Right kidney (tissue), 1 donor: ENCODE data around the gene PRKCE.
"Not testable (repeated sequence)": the region's sequence is repeated elsewhere in the genome, so short reads cannot be mapped to it uniquely, and the experiment has no call there.

ENCODE experiments used
- DNase-seq: peaks from one replicate; pipeline ENCODE4 v3.0.0-alpha.2; 2016

Gene PRKCE

DNA sequence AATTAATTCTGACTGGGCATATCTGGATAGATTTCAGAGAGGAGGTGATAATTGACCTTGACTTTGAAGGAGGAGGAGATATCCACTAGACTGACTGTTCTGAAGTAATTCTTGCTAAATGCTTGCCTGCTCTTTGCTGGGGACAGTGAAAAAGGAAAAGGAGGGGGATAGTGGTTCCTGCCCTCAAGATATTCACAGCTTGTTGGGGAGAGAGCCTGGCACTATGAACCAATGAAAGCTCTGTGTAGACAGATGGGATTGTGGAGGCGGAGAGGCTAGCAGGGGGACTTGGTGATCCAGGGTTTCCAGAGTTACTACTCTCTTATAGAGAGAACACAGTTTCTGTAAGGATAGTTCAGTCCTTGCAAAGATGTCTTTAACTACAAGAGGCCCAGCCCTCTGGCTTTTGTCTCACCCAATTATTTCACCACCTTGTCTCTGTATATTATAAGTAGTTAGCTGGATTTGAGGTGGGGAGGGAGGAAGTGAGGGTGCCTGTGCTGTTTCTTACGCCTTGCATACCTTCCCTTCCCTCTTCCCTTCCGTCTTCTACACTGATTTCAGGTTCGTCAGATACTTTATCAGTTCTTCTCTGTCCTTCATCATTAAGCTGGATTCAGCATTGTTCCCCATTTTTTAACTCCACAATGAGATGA, 190.4 kb downstream of the PRKCE start:
- DNase-seq: no peak

- DNase-seq: no peak
Measured at GRCh38 chr2:45843136-45843535, 191.7 kb downstream of the PRKCE start.

- DNase-seq: no peak
Measured at GRCh38 chr2:45844796-45845457, 193.5 kb downstream of the PRKCE start.

GRCh38 chr2:45845566-45845965, 194.1 kb downstream of the PRKCE start:
- DNase-seq: no peak

DNA sequence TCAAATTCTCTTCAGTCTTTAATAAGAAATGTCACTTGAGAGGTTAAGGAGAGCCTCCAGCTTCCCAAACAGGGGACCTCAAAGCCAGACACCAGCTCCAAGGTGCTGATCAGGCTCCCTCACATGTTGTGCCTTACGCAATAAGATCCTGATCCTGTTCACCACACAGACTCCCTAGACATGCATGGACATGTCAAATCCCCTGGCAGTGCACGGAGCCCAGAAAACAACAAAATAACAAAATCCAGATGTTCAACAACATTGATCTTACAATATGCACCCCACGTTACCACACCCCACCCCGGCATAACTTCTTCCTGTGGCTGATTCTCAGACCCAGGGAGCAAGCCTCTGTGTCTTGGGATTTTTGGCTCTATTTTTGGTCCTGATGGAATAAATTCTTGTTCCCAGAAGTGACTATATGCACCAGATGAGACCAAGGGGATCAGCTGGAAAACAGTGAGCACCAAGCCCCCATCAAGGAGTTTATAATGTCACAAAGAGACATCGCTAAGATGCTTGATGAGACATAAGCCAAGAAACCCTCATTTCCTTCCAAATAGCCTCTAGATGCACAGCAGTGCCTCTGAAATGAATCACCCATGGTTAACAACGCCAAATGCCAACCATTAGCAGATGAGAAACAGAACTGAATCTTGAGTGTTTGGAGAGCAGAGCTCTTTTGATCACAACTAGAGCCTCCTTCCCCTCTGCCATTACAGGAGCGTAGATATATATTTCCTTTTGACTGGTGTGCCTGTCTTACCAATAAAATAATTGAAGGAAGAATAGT, 198.2 kb downstream of the PRKCE start:
- DNase-seq: no peak

- no peak for DNase-seq
Measured at GRCh38 chr2:45850558-45850957, 199.1 kb downstream of the PRKCE start.

DNA sequence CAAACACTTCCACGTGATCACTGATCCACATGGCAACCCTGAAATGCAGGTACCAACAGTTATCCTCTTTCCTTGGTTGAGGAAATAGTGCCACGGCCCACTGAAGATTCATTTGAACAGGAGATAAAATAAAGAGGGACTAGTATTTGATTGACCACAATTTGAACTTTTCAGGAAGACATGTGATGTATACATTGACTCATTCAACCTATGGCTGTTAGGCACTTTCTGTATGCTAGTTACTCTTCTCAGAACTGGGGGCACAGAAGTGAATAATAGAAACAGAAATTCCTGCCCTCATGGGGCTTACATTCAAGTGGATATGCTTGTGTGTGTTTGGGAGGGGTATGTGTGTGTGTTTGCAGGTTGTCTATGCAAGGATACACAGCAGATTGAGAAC, 199.6 kb downstream of the PRKCE start:
- no peak for DNase-seq

GRCh38 chr2:45851576-45852304, 200.3 kb downstream of the PRKCE start:
- no peak for DNase-seq

DNA sequence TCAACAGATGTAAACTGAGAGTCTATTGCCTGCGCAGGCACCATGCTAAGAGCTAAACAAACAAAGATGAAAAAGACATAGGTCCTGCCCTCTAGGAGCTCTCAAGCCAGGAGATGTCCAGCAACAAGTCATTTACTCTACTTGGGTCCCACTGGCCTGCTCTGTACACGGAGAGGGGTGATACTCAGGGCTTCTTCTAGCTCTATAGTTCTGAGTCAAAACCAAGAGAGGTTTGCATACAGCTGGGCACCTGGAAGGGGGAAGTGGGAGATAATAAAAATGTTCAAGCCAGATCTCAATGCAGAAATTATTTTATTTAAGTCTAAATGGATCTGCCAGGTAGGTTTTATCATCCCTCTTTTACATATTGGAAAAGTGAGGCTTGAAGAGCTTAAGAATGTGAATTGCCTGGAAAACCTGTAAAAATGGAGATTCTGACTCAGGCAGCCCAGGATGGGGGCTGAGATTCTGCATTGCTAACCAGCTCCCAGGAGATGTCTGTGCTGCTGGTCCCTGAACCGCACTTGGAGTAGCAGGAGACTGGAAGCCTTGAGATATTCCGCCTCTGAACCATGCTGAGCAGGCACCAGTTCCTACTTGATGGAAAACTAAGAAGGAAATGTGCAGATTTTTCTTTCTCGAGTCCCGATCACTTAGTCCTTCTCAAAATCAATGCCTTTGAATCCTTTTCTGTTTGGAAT, 201.1 kb downstream of the PRKCE start:
- DNase-seq: no peak

- no peak for DNase-seq
Measured at GRCh38 chr2:45855374-45855773, 203.9 kb downstream of the PRKCE start.

DNA sequence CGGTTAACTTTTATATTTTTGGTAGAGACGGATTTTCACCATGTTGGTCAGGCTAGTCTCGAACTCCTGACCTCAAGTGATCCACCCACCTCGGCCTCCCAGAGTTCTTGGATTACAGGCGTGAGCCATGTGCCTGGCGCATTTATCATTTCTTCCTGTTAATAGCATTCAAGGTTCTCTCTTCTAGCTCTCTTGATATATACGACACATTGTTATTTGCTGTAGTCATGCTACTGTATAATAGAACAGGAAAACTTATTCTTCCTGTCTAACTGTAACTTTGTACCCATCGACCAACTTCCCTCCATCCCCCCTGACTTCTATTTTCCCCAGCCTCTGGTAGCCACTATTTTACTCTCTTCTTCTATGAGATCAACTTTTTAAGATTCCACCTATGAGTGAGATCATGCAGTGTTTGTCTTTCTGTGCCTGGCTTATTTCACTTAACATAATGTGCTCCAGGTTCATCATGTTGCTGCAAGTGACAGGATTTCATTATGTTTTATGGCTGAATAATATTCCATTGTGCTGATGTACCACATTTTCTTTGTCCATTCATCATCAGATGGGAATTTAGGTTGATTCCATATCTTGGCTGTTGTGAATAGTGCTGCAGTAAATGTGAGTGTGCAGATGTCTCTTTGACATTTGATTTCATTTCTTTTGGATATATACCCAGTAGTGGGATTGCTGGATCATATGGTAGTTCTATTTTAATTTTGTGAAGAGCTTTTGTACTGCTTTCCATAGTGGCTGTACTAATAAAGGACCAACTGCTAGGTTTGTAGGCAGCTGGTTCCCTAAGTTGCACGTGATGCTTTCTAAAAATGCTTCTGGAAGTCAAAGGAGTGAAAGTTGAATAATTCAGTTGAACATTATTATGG, 205.2 kb downstream of the PRKCE start:
- no peak for DNase-seq

DNA sequence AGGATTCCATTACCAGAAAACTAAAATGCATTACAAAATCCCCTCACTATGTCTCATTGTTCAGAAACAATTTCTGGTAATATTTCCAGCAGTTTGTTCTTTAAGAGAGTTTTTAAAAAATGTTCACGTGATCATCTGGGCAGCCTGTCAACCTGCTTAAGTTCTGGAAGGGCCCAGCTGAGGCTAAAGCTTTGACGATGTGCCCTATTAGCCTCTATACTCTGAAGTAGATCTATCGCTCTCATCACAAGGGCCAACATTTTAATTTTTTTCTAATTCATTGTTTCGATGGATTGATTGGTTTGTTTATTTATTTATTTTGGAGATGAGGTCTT, 205.8 kb downstream of the PRKCE start:
- DNase-seq: no peak

- no peak for DNase-seq
Measured at GRCh38 chr2:45857867-45858520, 206.5 kb downstream of the PRKCE start.

GRCh38 chr2:45858872-45859271, 207.4 kb downstream of the PRKCE start:
- not testable (repeated sequence) for DNase-seq

GRCh38 chr2:45859682-45860081, 208.2 kb downstream of the PRKCE start:
- DNase-seq: no peak

- DNase-seq: peak; percentile 59
Measured at GRCh38 chr2:45860136-45861121, 209.0 kb downstream of the PRKCE start.

GRCh38 chr2:45862843-45863242, 211.4 kb downstream of the PRKCE start:
- DNase-seq: no peak

- DNase-seq: no peak
Measured at GRCh38 chr2:45864121-45864520, 212.6 kb downstream of the PRKCE start.

DNA sequence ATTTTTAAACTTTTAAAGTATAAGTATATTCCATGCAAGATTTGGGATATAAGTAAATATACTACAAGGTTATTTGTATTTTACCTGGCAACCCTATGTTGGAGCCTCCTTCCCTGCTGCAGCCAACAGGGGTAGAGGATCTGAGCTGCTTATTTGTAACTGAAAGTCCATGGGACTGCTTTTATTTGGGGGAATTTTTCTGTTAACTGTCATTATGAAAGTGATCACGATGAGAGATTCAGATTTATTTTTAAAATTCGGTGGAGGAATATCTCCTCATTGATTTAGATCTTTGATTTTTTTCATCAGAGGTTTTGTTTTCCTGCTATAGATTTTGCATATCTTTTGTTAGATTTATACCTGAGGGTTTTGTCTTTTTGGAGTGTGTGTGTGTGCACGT, 215.9 kb downstream of the PRKCE start:
- DNase-seq: no peak
